ENCODE results near the gene STXBP5. TPM values are rescaled to one million over a fixed set of nuclear protein-coding genes. Genes with fewer than 3 reads are reported as not detected.

STXBP5 gene
- polyA plus RNA-seq, 1 of the 3 experiments (the other 2 are of a cell fraction) = 9.9 TPM

- Histone ChIP-seq H3K9me2 (no peaks in the 10 kb centered on the region), H3K4me2 (no peak overlapping the region), H3K27ac (ENCODE audit: low read depth in 2 of 2, low read length in 1 of 2) (no peak overlapping the region), H3K27me3 (ENCODE audit: insufficient read depth) (no peaks in the 10 kb centered on the region), H3F3A (replicated peaks; ENCODE audit: insufficient read depth) (peaks cover 4% of the 10 kb centered on the region), H3K9ac (no peak overlapping the region), H4K20me1 (ENCODE audit: insufficient read depth) (no peaks in the 10 kb centered on the region), H3K36me3 (replicated peaks in 1 of 2; ENCODE audit: control insufficient read depth in 1 of 2, insufficient read depth in 2 of 2, low read length in 1 of 2) (peaks cover 0 to 9% of the 10 kb centered on the region in 2 experiments), H3K4me1 (ENCODE audit: control insufficient read depth in 1 of 2, insufficient read depth in 2 of 2, low read depth in 1 of 2, low read length in 1 of 2) (no peaks in the 10 kb centered on the region), H3K79me2 (ENCODE audit: insufficient read depth) (no peaks in the 10 kb centered on the region), H2AFZ (ENCODE audit: low read depth) (no peak overlapping the region), H3K4me3 (ENCODE audit: low read depth in 2 of 2, low read length in 1 of 2) (no peak overlapping the region), H3K9me3 (no peaks in the 10 kb centered on the region)
- no peak for DNase-seq
- 83% methylated on average over 1 of the region's 1 CpG for WGBS (ENCODE audit: low lambda C conversion rate)
- ChIA-PET POLR2A (no interaction called here), CTCF (no interaction called here)
- TF ChIP-seq, protein P1, sequence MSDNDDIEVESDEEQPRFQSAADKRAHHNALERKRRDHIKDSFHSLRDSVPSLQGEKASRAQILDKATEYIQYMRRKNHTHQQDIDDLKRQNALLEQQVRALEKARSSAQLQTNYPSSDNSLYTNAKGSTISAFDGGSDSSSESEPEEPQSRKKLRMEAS (IDR thresholded peaks at IDR 0.05; ENCODE audit: low read depth) = no peak
- no peak for TF ChIP-seq ELF1 (IDR thresholded peaks at IDR 0.05)
- TF ChIP-seq FOXM1 (IDR thresholded peaks at IDR 0.05; ENCODE audit: low read depth) = no peak
- TF ChIP-seq TEAD4 (IDR thresholded peaks at IDR 0.05; ENCODE audit: borderline replicate concordance, insufficient read depth) = no peak
Observed at GRCh38 chr6:147395158-147395557, 190.9 kb downstream of the STXBP5 start.

DNA sequence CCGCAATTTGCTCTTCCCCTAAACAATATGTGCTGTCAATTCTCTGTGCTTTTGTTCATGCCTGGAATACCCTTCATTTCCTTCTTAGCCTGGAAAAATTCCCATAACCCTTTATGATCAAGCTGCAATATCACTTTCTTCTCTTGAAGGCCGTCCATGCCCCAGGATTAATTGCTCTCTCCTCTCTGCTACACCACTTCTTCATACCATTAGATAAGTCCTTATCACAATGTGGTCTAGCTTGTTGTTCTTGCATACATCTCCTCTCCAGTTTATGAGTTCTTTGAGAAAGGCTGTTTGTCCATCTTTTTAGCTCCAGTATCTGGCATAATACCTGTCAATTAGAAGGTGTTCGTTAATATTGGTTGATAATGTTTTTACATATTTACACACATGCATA, 193.1 kb downstream of the STXBP5 start:
- Histone ChIP-seq H3K79me2 (ENCODE audit: insufficient read depth) (no peaks in the 10 kb centered on the region), H3F3A (replicated peaks; ENCODE audit: insufficient read depth) (no peaks in the 10 kb centered on the region), H3K27ac (ENCODE audit: low read depth in 2 of 2, low read length in 1 of 2) (no peak overlapping the region), H4K20me1 (ENCODE audit: insufficient read depth) (no peaks in the 10 kb centered on the region), H3K9ac (no peak overlapping the region), H3K4me3 (ENCODE audit: low read depth in 2 of 2, low read length in 1 of 2) (no peak overlapping the region), H3K27me3 (ENCODE audit: insufficient read depth) (no peaks in the 10 kb centered on the region), H3K9me3 (no peaks in the 10 kb centered on the region), H3K4me2 (no peak overlapping the region), H2AFZ (ENCODE audit: low read depth) (no peak overlapping the region), H3K36me3 (replicated peaks in 1 of 2; ENCODE audit: control insufficient read depth in 1 of 2, insufficient read depth in 2 of 2, low read length in 1 of 2) (peaks cover 0 to 9% of the 10 kb centered on the region in 2 experiments), H3K4me1 (ENCODE audit: control insufficient read depth in 1 of 2, insufficient read depth in 2 of 2, low read depth in 1 of 2, low read length in 1 of 2) (no peaks in the 10 kb centered on the region), H3K9me2 (no peaks in the 10 kb centered on the region)
- WGBS (ENCODE audit: low lambda C conversion rate) = 70% methylated on average over 3 of the region's 3 CpGs
- no peak for DNase-seq
- ChIA-PET POLR2A (no interaction called here), CTCF (interaction anchor here (0.7 to 1.6 kb wide), 2 partner anchors 13 to 78 kb away, joined by 3 to 5 read pairs; no protein-coding TSS in a partner anchor)
- TF ChIP-seq RCOR1 (IDR thresholded peaks at IDR 0.05; ENCODE audit: low read length) (no peak), FOSL2 (IDR thresholded peaks at IDR 0.05; ENCODE audit: borderline replicate concordance, low read depth) (no peak), GABPA (IDR thresholded peaks at IDR 0.05; ENCODE audit: low read depth) (no peak), POLR2AphosphoS5 (IDR thresholded peaks at IDR 0.05; ENCODE audit: low read depth, low read length) (no peak), NFIC (IDR thresholded peaks at IDR 0.05; ENCODE audit: borderline replicate concordance) (no peak), ELF1 (IDR thresholded peaks at IDR 0.05) (no peak), RFX5 (IDR thresholded peaks at IDR 0.05; ENCODE audit: low read length) (no peak), FOXJ3 (CRISPR knock-in tag; IDR thresholded peaks at IDR 0.05) (no peak), TAF1 (IDR thresholded peaks at IDR 0.05; ENCODE audit: borderline replicate concordance, low read depth, low read length) (no peak), ZBTB33 (IDR thresholded peaks at IDR 0.05; ENCODE audit: borderline replicate concordance, low read depth) (no peak), RAD21 (IDR thresholded peaks at IDR 0.05; ENCODE audit: low read length) (no peak), TEAD4 (IDR thresholded peaks at IDR 0.05; ENCODE audit: borderline replicate concordance, insufficient read depth) (no peak), FOXM1 (IDR thresholded peaks at IDR 0.05; ENCODE audit: low read depth) (no peak), USF2 (IDR thresholded peaks at IDR 0.05; ENCODE audit: borderline replicate concordance, low read depth, low read length) (no peak), EP300 (IDR thresholded peaks at IDR 0.05; ENCODE audit: borderline replicate concordance in 1 of 2, low read depth in 1 of 2, low read length in 1 of 2) (no peak), MXI1 (IDR thresholded peaks at IDR 0.05; ENCODE audit: low read depth, low read length) (no peak), YY1 (IDR thresholded peaks at IDR 0.05; ENCODE audit: low read depth) (no peak), SIN3A (IDR thresholded peaks at IDR 0.05; ENCODE audit: borderline replicate concordance, low read depth, low read length) (no peak)
- TF ChIP-seq, protein P1 (IDR thresholded peaks at IDR 0.05; ENCODE audit: low read depth) = no peak

Measured in SK-N-SH (cell line).